ENCODE data around the gene FAM185A.
"Not testable (repeated sequence)": the region's sequence is repeated elsewhere in the genome, so short reads cannot be mapped to it uniquely, and the experiment has no call there.

Gene FAM185A

DNA sequence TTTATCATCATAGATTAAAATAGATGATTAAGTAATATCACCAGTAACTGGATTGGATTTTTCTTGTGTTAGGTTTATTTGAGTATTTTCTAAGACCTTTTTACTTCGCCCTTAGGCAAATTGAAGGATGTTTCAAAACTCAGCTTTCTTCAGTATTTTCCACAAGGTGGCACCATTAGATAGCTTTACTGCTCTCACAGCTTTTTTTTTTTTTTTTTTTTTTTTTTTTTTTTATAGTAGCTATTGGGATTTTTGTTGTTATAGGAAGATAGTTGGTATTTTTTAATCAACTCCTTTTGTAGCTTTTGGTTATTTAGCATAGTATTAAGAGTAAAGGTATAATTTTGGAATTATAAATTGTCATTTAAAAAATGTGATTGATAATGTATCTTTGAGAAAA lies 9.4 kb downstream of the FAM185A start:
- H3K36me3 ChIP-seq; H3K4me3 ChIP-seq; H3K27me3 ChIP-seq; H3K27ac ChIP-seq; DNase-seq; H3K4me1 ChIP-seq; H3K9me3 ChIP-seq; intact Hi-C loops (cut with DNase I; ENCODE audit: low total_unique reads): not testable (repeated sequence)
- TF ChIP-seq, protein P1, sequence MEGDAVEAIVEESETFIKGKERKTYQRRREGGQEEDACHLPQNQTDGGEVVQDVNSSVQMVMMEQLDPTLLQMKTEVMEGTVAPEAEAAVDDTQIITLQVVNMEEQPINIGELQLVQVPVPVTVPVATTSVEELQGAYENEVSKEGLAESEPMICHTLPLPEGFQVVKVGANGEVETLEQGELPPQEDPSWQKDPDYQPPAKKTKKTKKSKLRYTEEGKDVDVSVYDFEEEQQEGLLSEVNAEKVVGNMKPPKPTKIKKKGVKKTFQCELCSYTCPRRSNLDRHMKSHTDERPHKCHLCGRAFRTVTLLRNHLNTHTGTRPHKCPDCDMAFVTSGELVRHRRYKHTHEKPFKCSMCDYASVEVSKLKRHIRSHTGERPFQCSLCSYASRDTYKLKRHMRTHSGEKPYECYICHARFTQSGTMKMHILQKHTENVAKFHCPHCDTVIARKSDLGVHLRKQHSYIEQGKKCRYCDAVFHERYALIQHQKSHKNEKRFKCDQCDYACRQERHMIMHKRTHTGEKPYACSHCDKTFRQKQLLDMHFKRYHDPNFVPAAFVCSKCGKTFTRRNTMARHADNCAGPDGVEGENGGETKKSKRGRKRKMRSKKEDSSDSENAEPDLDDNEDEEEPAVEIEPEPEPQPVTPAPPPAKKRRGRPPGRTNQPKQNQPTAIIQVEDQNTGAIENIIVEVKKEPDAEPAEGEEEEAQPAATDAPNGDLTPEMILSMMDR (IDR thresholded peaks at IDR 0.05) = peak in 1 of 2 experiments; percentile 17

DNA sequence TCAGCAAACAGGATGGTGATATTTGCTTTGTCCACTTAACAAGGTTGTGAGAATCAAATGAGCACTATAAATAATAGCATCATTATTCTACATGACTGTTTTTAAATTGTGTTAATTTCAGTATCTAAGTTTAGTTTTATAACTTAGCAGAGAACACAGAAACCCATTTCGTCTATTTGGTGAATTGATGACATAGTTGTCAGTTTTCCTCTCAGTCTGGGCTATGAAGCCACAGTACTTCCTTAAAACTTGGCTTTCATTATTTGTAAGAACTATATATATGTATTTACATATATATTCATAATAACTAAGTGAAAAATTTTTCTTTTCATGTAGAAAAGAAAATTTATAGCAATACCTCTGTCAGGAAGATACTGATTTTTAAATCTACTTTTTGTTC lies 11.1 kb downstream of the FAM185A start:
- intact Hi-C loops (cut with DNase I; ENCODE audit: low total_unique reads) = loop anchor here (10.0 kb wide), 1 partner anchor 295 kb away; no protein-coding TSS in a partner anchor
- not testable (repeated sequence) for H3K27me3 ChIP-seq, H3K9me3 ChIP-seq

DNA sequence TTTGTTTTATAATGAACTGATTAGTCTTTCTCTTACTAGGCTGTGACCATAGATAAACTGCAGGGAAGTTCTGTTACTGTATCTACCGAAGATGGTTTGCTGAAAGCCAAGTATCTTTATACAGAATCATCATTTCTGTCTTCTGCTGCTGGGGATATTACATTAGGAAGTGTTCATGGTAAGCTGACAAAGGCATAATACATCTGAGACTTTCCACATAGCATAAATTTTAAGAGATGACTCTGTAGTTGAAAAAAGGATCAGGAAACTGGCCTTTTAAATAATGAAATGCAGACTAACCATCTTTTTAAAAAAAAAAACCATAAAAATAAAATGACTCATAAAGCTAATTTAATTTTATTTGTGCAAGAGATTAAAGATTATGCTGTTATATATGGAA lies 12.4 kb downstream of the FAM185A start:
- not testable (repeated sequence) for DNase-seq, H3K4me3 ChIP-seq, H3K36me3 ChIP-seq, H3K9me3 ChIP-seq, H3K4me1 ChIP-seq, H3K27me3 ChIP-seq, H3K27ac ChIP-seq
- intact Hi-C loops (cut with DNase I; ENCODE audit: low total_unique reads) = loop anchor here (10.0 kb wide), 1 partner anchor 294 kb away; no protein-coding TSS in a partner anchor

More for the DNA sequence above, 11.1 kb downstream of the FAM185A start:
- H3K4me1 ChIP-seq, H3K36me3 ChIP-seq, H3K27ac ChIP-seq, DNase-seq, H3K4me3 ChIP-seq: not testable (repeated sequence)

DNA sequence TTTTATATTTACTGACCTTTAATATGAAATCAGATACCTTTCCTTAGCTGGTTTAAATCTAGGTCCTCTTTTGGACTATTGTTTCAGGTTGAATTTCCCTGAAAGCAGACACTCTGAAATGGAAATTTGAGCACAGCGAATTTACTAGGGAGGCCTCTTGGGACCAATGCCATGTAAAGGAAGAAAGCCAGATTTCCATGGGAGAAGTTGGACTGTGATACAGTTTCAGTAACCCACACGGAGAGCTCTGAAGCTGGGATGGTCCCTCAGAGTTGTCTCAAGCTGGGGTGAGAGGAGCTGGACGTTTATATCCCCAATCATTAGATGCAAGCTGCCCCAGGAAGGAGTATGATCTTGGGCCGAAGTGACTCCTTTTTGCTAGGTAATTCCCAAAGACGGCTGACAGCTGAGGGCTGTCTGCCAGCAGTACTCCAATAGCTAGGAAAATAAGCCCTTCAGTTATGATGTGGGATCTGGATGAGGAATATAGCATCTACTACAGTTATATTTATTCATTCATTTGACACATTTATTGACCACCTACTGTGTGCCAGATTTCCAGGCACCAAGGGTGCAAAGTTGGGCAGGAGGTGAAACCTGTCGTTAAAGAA lies 14.6 kb downstream of the FAM185A start:
- not testable (repeated sequence) for H3K9me3 ChIP-seq, H3K36me3 ChIP-seq, H3K4me3 ChIP-seq, H3K27me3 ChIP-seq, DNase-seq, H3K4me1 ChIP-seq
- peak overlapping the region; percentile 50 to 58 for H3K27ac ChIP-seq
- intact Hi-C loops (cut with DNase I; ENCODE audit: low total_unique reads) = loop anchor here (10.0 kb wide), 1 partner anchor 291 kb away; no protein-coding TSS in a partner anchor

DNA sequence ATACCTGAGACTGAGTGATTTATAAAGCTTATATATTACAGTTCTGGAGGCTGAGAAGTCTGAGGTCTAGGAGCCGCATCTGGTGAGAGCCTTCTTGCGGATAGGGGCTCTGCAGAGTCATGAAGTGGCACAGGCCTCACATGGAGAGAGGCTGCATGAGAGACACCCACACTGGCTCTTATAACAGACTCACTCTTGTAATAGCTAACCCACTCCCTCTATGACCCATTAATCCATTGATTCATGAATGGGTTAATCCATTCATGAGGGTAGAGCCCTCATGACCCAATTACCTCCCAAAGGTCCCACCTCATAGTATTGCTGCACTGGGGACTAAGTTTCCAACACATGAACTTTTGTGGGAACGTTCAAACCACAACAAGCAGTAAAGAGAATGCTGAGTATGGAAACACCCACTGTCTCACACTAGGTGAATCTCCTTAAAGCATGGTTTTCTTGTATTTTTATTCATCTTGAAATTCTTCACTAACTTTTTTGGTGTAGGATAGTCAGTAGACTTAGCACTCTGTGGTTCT lies 20.9 kb downstream of the FAM185A start:
- not testable (repeated sequence) for H3K36me3 ChIP-seq, DNase-seq, H3K27me3 ChIP-seq, H3K9me3 ChIP-seq, H3K27ac ChIP-seq, H3K4me1 ChIP-seq, H3K4me3 ChIP-seq
- intact Hi-C loops (cut with DNase I; ENCODE audit: low total_unique reads) = loop anchor here (10.0 kb wide), 1 partner anchor 285 kb away; no protein-coding TSS in a partner anchor

DNA sequence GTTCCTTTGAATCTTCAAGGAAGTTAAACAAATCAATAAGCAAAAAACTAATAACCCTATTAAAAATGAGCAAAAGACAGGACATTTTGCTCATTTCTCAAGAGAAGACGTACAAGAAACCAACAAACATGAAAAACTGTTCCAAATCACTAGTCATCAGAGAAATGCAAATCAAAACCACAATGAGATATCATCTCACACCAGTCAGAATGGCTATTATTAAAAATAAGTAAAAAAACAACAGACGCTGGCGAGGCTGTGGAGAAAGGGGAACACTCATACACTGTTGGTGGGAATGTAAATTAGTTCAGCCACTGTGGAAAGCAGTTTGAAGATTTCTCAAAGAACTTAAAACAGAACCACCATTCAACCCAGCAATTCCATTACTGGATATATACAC lies 21.7 kb downstream of the FAM185A start:
- intact Hi-C loops (cut with DNase I; ENCODE audit: low total_unique reads); H3K27me3 ChIP-seq; H3K4me1 ChIP-seq; H3K4me3 ChIP-seq; H3K9me3 ChIP-seq; DNase-seq; H3K36me3 ChIP-seq; H3K27ac ChIP-seq: not testable (repeated sequence)

DNA sequence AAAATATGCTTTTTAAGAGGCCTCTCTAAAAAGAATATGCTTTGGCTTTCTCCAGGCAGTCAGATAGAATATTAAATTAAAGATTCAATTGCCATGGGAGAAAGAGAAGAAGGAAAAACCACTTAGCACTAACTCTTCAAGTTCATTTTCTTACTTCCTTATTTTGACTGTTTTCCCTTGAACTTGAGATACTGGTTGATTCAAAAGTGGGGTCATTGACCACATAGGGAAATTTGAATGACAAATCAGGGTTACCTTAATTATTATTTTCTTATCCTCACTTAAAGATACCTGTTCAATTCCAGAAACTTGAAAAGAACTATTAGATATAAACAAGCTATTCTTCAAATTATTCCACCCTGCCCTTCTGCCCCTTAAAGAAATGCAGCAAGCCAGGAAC lies 27.4 kb downstream of the FAM185A start:
- H3K27ac ChIP-seq; H3K9me3 ChIP-seq; DNase-seq; intact Hi-C loops (cut with DNase I; ENCODE audit: low total_unique reads); H3K27me3 ChIP-seq; H3K36me3 ChIP-seq; H3K4me1 ChIP-seq; H3K4me3 ChIP-seq: not testable (repeated sequence)

DNA sequence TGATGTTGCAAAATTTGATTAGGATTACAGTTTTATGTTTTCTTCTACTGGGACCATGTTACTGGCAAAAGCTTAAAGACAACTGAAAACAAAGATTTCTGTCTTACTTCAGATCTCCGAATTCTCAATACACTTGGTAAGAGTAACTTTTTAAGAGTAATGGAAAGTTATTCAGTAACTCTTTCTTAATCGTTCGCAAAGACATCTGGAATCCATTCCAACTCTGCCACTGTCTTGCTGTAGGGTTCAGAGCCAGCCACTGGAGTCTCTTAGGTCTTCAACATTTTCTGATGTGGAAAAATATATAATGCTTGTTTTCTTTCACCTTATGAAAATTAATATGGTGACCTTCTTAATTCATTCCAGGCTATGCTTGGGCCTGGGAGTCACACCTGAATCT lies 29.9 kb downstream of the FAM185A start:
- H3K27ac ChIP-seq; H3K36me3 ChIP-seq; intact Hi-C loops (cut with DNase I; ENCODE audit: low total_unique reads); H3K27me3 ChIP-seq; H3K4me1 ChIP-seq; H3K4me3 ChIP-seq; H3K9me3 ChIP-seq; DNase-seq: not testable (repeated sequence)

DNA sequence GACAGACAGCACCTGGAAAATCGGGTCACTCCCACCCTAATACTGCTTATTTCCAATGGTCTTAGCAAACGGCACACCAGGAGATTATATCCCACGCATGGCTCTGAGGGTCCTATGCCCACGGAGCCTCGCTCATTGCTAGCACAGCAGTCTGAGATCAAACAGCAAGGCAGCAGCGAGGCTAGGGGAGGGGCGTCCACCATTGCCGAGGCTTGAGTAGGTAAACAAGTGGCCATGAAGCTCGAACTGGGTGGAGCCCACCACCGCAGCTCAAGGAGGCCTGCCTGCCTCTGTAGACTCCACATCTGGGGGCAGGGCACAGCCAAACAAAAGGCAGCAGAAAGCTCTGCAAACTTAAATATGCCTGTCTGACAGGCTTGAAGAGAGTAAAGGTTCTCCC lies 32.1 kb downstream of the FAM185A start:
- not testable (repeated sequence) for DNase-seq, H3K27me3 ChIP-seq

DNA sequence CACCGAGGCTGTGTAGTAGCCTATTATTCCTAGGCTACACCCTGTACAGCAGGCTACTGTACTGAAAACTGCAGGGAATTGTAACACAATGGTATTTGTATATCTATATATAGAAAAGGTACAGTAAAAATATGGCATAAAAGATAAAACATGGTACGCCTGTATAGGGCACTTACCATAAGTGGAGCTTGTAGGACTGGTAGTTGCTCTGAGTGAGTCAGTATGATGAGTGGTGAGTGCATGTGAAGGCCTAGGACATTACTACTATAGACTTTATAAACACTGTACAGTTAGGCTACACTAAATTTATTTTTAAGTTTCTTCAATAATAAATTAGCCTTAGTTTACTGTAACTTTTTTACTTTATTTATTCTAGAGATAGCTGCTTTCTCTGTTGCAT lies 40.0 kb downstream of the FAM185A start:
- H3K9me3 ChIP-seq; H3K27ac ChIP-seq; H3K4me3 ChIP-seq; intact Hi-C loops (cut with DNase I; ENCODE audit: low total_unique reads); DNase-seq; H3K27me3 ChIP-seq; H3K4me1 ChIP-seq: not testable (repeated sequence)
- H3K36me3 ChIP-seq = peaks cover 0 to 10% (median 5%) of the 10 kb centered on the region in 3 donors

More for the DNA sequence above, 32.1 kb downstream of the FAM185A start:
- H3K4me1 ChIP-seq; H3K4me3 ChIP-seq; H3K36me3 ChIP-seq; H3K9me3 ChIP-seq; H3K27ac ChIP-seq; intact Hi-C loops (cut with DNase I; ENCODE audit: low total_unique reads): not testable (repeated sequence)

DNA sequence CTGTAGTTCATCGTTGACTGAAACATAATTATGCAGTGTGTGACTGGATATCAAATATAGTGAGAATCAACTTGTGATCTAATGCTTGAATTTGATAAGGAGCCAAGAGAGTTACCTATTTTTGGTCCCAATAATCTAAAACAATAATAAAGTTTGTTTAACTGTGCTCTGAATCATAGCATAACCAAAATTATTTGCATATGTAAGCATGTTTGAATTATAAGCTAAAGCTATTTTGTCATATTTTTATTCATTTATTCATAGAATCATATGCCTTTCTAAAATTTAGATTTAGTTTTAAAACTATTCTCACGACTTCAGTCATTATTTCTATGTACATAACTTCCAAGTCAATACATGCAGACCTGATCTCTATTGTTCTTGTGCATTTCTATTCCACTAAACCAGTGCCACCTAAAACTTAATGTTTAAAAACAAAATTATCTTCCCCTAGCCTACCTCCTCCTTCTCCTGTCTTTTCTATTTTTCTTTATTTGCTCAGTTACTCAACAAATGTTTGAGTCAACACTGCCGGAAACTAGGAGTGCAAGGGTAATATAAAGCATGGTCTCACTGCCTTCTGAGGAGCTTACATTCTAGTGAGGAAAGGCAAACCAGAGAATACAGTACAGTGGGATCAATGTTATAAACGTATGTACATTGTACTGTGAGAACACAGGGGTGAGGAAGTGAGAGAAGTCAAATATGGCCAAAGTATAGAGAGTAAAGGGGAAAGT lies 41.7 kb downstream of the FAM185A start:
- H3K4me1 ChIP-seq; H3K4me3 ChIP-seq; H3K27me3 ChIP-seq; H3K9me3 ChIP-seq; intact Hi-C loops (cut with DNase I; ENCODE audit: low total_unique reads); DNase-seq; H3K27ac ChIP-seq: not testable (repeated sequence)
- H3K36me3 ChIP-seq = peaks cover 0 to 10% (median 5%) of the 10 kb centered on the region in 3 donors

DNA sequence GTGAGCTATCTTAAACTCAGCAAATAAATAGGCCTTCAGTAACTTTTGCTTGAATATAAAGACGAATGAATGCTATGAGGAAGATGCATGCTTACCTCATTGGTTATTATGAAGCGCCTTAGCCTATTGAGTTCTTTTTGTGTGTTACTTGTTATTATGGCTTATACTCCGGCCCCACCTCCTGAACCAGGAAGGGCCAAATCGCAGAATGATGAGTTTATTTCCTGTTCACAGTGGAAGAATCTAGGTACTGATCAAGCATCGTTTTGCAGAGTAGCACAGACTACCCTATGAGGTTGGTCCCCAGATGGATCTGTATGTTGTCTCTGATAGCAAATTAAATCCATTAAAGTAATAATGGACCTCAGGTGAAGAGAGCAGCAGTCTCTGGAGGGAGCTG lies 42.6 kb downstream of the FAM185A start:
- H3K27me3 ChIP-seq; H3K4me3 ChIP-seq; DNase-seq; intact Hi-C loops (cut with DNase I; ENCODE audit: low total_unique reads); H3K4me1 ChIP-seq; H3K9me3 ChIP-seq; H3K27ac ChIP-seq: not testable (repeated sequence)
- peaks cover 0 to 10% (median 5%) of the 10 kb centered on the region in 3 donors for H3K36me3 ChIP-seq

DNA sequence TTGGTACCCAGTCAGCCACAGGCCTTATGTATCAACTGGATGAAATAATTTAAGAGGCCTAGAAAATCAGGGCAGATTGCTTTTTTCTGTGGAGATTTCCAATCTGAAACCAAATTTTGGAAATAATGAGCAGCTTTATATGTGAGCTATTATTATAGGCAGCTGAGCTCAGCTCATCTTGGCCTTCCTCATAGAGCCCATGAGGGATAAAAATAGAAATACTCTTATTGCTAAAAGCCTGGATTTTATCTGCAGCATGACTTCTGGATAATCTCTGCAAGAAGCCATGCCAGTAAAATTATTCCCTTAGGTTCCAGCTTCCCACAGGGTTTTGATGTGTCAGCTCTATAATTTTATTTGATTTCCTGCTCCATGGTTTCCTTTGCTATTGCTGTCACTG lies 43.0 kb downstream of the FAM185A start:
- H3K9me3 ChIP-seq; H3K27ac ChIP-seq; DNase-seq; intact Hi-C loops (cut with DNase I; ENCODE audit: low total_unique reads); H3K4me1 ChIP-seq; H3K27me3 ChIP-seq; H3K4me3 ChIP-seq: not testable (repeated sequence)
- H3K36me3 ChIP-seq = peaks cover 0 to 10% (median 5%) of the 10 kb centered on the region in 3 donors

All from tibial artery (tissue), 4 donors.